Vagina (tissue), 2 donors: ENCODE measurements around the gene OCRL.
"Not testable (repeated sequence)": the region's sequence is repeated elsewhere in the genome, so short reads cannot be mapped to it uniquely, and the experiment has no call there.

Experiments
- CTCF ChIP-seq, 3 experiments: fragments of 450-650 bp in 2 of 3; fragments of 200-600 bp in 1 of 3; sonication (generic) in 1 of 3; IDR thresholded peaks; one replicate each; pipeline ENCODE4 v1.5.1; 2017 to 2019; ENCODE audit warnings: antibody characterized with exemption in 3 of 3, mild to moderate bottlenecking in 2 of 3, moderate library complexity in 2 of 3
- POLR2A ChIP-seq, 2 donors: fragments of 450-650 bp; IDR thresholded peaks; one replicate each; pipeline ENCODE4 v1.6.1; 2017; ENCODE audit warnings: antibody characterized with exemption in 2 of 2, mild to moderate bottlenecking in 2 of 2, moderate library complexity in 2 of 2
- POLR2AphosphoS5 ChIP-seq, 2 donors: sonication (generic); formaldehyde crosslinking; IDR thresholded peaks; one replicate each; pipeline ENCODE4 v1.9.0; 2017; ENCODE audit warnings: antibody characterized with exemption in 2 of 2, mild to moderate bottlenecking in 2 of 2, low read depth in 1 of 2; ENCODE audit not compliant: insufficient read depth in 1 of 2

- not testable (repeated sequence) for TF ChIP-seq CTCF (IDR thresholded peaks at IDR 0.05); POLR2A (IDR thresholded peaks at IDR 0.05); POLR2AphosphoS5 (IDR thresholded peaks at IDR 0.05; ENCODE audit: insufficient read depth in 1 of 2, low read depth in 1 of 2)
These were observed 33.6 kb downstream of the OCRL start for GRCh38 chrX:129573652-129574051.
